Urothelium cell line (cell line): ENCODE measurements around the gene SIAH2.

Source experiments
- DNase-seq: peaks from one replicate; pipeline ENCODE4 v3.0.0; 2011; ENCODE audit warnings: low spot score, mixed read lengths
- FAIRE-seq: peaks from 2 replicates; lab custom pipeline; 2011; peaks lifted over from hg19 to GRCh38; lab: Jason Lieb, UNC

The SIAH2 gene

DNA sequence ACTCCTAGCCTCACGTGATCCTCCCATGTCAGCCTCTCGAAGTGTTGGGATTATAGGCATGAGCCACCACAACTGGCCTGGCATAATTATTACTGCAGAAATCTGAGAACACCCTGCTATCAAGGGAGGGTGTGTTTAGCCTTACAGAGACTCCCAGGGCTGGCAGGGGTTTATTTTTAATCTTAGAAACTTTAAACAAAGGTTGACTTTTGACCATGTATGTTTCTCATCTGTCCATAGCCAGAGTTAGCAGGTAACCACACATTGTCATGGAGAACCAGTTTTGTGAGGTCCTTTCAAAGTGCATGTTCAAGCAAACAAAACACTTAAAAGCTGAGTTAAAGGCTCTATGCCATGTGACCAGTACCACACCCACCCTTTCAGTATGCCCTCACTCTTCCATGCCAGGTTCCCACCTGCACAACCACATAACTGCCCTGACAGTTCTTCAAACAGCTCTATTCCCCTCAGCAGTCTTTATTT lies 11.1 kb downstream of the SIAH2 start:
- DNase-seq (no peak), FAIRE-seq (no peak)

DNA sequence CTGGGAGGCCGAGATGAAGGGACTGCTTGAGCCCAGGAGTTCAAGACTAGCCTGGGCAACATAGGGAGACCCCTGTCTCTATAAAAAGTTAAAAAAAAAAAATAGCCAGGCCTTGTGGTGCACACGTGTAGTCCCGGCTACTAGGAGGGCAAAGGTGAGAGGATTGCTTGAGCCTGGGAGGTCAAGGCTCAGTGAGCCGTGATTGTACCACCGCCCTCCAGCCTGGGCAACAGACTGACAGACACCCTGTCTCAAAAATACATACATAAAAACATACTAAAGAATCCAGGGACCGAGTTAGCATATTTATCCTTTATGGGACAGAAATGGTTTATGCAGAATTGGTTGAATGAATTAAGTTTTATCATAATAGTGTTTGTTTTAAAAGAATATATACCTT lies 13.7 kb downstream of the SIAH2 start:
- FAIRE-seq = no peak

DNA sequence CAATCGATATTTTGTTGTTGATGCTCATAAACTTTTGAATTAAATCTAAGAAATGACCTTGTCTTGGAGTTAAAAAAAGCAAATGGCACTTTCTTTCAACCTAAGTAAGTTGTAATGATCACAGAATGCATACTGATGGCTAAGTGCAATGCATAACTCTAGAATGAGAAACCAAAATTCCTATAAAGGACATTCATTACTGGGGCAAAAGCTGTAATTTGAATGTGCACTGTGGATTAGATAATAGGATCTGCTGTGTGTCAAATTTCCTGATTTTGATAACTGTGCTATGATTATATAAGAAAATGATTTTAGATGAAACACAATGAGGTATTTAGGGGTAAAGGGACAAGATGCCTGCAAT lies 14.3 kb downstream of the SIAH2 start:
- no peak for FAIRE-seq
- no peak for DNase-seq

More for the DNA sequence above, 13.7 kb downstream of the SIAH2 start:
- DNase-seq = no peak

DNA sequence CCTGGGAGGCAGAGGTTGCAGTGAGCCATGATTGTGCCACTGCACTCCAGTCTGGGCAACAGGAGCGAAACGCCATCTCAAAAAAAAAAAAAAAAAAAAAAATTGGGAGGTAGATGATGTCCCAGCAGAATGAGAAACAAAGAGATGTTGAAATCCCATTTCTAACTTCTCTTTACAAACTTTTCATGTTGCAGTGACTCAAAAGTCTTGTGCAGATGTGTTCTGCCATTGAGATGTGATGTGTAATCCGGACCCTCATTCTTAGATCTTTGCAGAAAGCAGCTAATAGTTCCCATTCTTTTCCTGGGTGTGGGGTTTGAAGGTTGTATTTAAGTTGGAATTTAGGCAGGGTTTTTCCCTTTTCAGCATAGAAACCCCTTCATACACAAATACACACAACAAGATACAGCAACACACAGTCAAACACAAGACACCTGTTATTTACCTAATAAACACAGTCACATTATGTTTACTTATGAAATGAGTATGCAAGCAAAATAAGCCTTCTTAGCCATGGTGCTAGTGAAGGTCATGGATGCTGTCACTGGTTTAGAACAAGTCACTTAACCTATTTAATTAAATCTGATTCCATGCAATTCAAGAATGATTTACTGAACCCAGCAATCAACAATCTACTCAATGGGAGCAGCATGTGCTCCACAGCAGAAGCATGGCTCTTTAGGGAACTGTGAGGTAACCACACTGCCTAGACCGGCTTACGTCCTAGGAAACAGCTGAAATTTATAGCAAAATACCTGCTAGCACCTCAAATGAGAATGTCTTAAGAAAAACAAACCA lies 14.9 kb downstream of the SIAH2 start:
- FAIRE-seq (no peak), DNase-seq (no peak)

DNA sequence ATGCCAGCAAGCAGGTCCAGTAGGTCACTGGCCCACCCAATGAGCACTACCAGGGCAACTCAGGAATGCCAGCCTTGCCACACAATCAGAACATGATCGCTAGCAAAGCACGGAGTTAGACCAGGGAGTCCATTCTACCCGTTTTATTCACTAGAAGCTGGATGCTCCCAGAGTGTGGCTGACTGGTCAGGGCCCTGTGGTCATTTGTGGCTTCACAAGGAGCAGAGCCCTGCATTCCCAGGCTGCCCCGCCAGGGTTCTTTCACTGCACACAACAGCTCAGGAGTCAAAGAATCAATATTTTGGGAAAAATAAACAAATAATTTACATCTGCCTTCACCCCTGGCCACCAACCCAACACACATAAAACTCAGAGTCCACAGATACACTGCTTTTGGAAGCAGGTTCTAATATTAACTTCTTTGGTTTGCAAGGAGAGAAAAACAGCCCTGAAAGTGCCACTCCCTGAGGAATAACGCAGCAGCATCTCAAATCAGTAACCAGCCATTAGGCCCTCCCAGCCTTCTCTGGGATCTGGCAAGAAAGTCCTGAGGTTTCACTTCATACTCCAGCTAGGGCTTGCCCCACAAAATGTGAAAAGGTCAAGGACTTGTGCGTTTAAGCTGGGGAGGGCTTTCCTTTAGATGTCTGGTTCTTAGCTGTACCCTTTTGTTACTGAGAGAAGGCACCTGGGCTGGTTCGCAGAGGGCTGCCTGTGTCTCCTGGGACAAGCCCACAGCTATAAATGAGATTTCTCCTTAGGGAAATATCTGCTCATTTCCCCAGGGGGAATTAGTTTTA lies 16.0 kb downstream of the SIAH2 start:
- no peak for DNase-seq
- FAIRE-seq = no peak

DNA sequence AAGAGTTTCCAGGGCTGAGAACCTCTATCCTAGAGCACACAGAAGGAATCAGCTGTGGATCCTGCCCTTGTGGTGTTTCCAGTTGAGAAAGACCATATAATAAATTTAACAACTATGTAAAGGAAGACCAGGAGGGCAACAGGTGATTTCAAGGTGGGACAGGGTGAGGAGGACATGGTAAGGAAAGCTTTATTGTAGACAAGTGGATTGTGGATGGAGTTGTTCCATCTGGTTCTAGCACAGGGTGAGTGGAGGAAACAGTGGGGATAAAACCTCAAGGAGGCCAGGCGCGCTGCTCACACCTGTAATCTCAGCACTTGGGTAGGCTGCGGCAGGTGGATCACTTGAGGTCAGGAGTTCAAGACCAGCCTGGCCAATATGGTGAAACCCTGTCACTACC lies 17.1 kb downstream of the SIAH2 start:
- no peak for FAIRE-seq
- no peak for DNase-seq

DNA sequence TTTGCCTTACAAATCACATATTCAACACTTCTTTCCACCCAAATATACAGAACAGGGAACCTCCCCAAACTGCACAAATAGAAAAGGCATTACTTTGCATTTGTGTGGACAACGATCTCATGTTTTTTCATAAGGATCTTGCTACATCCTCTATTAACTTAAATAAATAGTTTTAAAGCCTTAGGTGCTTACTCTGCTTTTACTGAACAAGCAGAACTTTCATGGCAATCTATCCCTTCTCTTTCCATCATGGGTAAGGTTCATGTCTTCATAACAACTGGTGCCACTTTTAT lies 18.1 kb downstream of the SIAH2 start:
- DNase-seq (no peak), FAIRE-seq (no peak)

DNA sequence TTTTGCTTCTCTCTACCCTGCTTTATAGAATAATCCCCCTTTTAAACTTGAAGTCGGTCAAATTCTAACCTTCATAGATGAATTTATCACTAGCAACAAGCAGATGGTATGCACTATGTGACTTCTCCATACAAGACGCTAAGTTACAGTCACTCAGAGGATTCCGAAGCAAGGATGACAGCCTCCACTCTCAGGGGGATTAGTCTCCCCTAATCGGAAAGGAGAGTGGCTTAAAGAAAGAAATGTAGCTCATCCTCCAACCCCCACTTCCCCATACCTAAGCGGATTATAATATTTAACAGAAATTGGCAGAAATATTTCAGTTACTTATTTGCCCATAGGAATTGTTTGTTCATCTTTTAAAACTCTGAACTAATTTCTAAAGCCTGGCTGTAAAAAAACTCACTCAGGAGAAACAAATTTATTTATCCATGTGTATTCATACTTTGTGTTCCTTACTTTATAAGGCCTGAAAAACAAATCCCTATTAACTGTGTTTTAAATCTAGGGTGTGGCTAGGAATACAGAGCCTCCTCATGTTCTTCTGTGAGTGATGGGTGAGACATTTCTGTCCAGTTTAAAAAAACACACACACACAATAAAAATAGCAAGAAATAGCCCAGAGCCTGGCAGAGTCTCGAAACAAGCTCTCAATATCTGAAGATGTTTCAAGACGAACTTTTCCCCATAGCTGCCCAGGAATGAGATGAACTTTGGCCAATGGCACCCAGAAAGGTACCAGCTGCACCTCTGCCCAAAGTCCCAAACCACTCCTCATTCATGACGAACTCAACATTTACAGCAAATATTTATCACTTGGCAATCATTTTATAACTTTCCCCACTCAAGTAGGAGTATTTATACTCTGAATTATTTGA lies 18.7 kb downstream of the SIAH2 start:
- FAIRE-seq (no peak), DNase-seq (no peak)

DNA sequence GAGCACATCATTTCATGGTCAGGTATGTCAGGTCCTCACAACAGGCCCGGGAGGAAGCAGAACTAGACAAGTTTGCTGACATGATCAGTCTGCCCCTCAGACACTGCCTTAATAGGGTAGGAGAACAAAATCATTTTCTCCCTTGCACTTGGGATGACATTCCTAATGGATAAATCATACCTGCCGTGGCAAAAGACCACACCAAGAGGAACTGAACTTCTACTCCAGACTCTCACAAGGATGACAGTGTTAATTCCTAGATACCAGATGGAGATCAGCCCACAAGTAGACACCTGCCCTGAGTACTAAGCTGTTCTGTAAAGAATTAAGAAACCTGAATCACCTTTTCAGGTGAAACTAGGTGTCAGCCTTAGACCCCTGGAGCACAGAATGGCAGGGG lies 19.5 kb downstream of the SIAH2 start:
- no peak for FAIRE-seq

DNA sequence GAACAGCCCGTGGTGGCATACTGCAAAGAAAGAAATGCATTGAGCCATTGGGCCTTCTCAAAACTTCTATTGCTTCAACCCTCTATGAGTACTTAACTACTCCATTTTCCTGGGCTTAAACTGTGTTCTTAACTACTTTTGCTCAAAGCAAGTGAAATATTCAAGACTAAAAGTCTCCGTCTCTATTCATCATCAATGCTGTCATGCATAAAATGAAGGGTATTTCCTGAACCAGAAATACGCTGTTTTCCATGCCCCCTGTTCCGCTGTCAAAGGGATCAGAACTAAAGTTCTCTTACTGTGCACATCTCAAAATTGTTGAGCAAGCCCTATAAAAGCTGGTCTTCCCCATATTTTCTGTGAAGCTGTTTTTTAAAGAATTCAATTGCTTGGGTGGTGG lies 20.3 kb downstream of the SIAH2 start:
- FAIRE-seq (no peak), DNase-seq (no peak)

More for the DNA sequence above, 19.5 kb downstream of the SIAH2 start:
- peak; percentile 31 for DNase-seq

DNA sequence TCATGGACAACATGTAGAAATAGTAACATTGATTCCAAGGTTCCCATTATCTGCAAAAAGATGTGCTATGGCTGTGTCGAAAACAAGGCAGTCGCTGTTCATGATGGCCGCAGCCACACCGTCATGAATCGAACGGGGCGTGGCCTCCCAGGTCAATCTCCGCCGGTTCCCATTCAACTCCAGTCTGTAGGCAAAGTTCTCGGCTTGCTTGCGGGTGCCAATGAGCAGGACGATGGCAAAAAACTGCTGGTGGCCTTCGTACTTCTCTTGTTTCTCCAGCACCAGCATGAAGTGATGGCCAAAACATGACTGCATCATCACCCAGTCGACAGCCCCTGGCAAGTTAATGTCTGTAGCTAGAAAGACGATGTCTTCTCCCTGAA lies 20.8 kb downstream of the SIAH2 start:
- no peak for FAIRE-seq
- no peak for DNase-seq

DNA sequence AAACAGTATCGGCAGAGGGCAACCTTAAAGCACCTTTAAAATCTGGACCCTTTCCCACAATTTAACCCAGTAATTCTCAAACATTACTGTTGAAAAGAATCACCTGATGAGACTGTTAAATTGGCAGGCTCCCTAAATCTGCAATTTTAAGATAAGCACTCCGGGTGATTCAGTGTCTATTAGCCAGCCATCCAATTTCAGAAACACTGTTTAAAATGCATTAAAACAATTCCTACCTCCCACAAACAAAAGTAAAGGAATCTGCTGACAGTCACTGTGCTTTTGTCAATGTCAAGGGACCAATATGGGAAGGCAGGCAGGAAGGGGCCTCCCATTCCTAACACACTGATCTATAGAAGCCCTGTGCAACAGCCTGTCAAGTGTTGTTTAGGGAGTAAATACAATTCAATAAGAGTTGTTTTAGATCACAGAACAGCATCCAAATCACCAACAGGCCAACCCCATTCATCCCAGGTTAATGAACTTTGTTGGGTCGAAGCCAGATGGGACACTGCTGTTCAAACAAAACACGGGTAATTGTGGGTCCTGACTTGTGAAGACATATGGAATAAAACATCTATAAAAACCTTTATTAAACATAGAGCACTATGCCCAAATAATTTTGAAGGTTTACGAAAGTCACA lies 21.4 kb downstream of the SIAH2 start:
- DNase-seq = no peak
- FAIRE-seq = no peak

DNA sequence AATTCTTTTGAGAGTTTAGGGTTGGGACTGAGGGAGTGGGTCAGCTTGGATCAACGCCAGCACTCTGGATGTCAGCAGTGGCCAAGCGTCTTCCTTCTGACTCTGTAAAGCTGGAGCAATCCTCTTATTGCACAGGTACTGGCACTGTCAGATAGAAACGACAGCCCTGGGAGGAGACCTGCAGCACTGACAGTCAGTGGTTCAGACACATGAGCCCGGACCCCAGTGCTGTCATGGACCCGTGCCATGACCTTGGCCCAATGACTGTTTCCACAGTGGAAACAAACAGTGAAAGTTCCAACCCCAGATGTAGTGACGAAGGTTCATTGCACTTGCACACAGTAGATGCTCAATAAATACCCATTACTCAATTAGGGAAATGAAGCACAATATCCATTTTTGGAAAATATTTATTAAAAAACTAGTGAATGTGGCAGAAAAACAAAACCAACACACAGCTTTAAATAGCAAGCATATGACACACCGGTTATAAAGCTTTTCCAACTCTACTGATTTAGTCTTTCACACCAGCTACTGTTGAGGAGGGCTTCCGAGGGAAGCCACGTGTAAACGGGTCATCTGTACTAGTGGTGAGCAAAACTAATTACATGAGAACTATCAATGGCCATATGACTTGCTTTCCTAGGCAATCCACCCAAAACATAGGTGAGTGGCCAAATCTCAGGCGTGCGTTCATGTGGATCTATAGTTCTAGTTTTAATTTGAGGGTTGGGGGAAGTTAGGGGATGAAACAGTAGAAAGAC lies 22.1 kb downstream of the SIAH2 start:
- no peak for DNase-seq
- FAIRE-seq = no peak

DNA sequence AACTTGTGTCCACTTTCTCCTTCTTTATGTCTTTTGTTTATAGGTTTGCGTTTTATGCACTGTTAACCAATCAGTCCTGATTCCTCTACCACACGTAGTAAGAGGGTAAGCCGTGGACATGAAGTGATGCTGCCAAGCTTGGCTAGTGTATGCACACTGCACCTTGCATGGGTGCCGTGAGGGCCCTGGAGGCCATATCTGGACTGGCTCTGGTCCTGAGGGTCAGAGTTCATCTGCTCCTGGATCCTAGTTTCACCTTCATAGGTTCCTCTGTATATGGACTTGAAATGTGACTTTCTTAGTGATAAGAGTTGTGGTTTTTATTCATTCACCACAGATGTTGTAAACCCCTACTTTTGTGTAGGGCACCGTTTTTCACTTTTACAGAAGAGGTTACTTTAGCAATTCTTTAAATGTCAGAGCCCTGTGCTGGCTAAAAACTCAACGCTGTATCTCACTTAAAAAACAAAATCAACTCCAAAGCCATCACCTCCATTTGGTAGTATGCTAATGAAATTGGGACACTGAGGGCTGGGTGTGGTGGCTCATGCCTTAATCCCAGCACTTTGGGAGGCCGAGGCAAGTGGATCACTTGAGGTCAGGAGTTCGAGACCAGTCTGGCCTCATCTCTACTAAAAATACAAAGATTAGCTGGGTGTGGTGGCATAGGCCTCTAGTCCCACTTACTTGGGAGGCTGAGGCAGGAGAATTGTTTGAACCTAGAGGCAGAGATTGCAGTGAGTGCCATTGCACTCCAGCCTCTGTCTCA lies 22.9 kb downstream of the SIAH2 start:
- DNase-seq = no peak
- FAIRE-seq = no peak

DNA sequence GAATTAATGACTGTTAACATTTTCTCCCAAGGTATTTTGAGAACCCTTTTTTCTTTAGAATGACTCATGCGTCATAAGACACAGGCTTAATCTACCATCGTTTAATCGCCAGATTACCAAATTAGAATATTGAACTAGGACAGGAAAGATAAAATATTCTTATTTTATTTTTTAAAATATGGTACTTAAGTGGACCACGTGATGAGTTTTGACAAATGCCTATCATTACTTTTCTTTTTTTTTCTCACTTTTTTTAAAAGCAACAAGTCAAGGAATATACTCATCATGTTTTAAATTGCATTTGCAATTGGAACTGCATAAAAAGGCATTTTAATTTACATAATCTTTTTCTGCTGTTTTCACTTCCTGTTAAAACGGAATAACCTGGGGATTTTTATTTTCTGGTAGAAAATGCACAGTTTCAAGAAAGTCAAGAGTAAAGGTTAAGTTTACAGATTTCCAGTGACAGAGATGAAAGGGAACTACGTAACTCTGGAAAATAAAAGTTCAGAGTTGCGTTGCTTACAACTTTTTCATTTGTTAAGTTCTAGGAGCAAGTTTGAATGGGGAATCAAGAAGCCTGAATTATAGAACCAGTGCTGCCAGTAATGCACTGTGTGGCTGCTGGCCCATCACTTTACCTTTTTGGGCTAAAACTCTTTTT lies 23.6 kb downstream of the SIAH2 start:
- no peak for FAIRE-seq

DNA sequence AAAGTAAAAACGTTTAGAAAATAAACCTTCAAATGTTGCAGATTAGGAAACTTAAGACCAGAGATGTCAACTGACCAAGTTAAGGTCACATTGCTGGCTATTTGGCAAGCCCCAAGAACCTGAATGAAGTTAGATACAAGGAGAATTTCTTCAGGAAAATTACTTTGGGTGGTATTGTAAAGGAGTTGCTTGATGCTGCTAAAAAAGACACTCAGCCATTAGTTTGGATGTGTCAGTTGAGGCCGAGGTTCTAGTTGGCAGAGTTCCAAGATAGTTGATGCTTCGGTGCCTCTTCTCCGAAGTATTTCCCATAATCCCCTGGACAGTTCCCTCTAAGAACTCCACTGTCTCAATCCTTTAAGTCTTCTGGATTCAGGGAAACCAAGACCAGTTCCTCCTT lies 24.3 kb downstream of the SIAH2 start:
- FAIRE-seq (no peak), DNase-seq (peak; percentile 22)

More for the DNA sequence above, 23.6 kb downstream of the SIAH2 start:
- DNase-seq = no peak

DNA sequence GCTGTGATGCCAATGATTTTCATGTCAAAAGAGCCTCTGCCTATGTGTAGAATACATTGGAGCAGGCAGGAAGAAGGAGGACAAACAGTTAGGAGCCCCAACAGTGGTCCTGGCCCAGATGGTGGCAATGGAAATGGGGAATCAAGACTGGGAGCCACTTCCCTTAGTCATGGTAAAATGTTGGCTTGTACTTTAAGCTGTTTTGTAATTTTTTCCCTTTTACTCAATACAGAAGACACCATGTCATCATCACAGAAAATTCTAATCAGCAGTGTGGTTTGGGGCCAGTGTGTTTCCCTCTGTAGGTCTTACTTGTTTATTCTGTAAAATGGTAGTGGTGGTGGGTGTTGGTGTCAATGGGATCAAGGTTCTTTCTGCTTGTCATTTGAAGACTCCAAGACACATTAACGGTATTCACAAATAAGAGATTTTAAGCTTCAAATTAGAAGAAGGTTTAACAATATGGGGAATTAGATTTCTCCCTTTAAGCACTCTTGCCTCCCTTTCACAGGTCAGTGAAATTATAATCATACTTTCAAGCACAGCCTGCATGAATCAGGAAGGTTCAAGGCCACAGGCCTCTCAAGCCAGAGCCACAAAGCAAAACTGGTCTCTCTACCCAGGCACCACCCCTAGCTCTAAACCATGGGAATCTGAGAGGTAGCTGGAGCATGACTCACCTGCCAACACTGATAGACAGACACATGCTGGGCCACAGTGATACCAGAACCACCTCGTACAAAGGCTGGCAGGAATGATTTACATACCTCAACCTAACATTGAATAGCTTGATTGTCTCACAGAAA lies 24.9 kb downstream of the SIAH2 start:
- no peak for FAIRE-seq

More for the DNA sequence above, 24.9 kb downstream of the SIAH2 start:
- DNase-seq = peak; percentile 32
